ENCODE data around the gene EIF1.

DNA sequence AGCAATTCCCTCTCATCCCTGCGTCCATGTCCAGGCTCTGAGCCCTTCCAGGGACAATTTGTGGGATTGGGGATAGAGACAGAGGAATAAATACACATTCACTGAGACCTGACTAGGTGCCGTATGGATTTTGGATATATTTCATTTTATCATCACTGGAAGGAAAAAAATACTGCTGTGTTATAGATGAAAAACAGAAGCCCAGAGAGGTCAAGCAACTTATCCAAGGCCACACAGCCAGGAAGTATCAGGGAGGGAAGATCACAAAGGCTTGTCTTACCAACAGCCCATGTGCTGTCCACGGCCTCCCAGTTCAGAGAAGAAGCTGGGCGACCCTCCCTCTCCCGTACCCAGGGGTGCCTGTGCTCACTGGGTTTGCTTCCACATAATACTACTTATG lies 51.8 kb downstream of the EIF1 start:
- TF ChIP-seq TCF7 (CRISPR knock-in tag; IDR thresholded peaks at IDR 0.05; ENCODE audit: low read depth) (no peak), NR3C1 (CRISPR knock-in tag; conservative IDR thresholded peaks at IDR 0.05; ENCODE audit: low read depth) (no peak), ZNF121 (CRISPR knock-in tag; IDR thresholded peaks at IDR 0.05) (no peak), NFYB (CRISPR knock-in tag; conservative IDR thresholded peaks at IDR 0.05; ENCODE audit: low read depth) (no peak), ESRRA (CRISPR knock-in tag; IDR thresholded peaks at IDR 0.05; ENCODE audit: borderline replicate concordance) (no peak), ZNF138 (CRISPR knock-in tag; conservative IDR thresholded peaks at IDR 0.05) (no peak), ETV6 (CRISPR knock-in tag; IDR thresholded peaks at IDR 0.05) (no peak), ELF4 (CRISPR knock-in tag; IDR thresholded peaks at IDR 0.05; ENCODE audit: low read depth) (no peak)
- TF ChIP-seq, protein P1, sequence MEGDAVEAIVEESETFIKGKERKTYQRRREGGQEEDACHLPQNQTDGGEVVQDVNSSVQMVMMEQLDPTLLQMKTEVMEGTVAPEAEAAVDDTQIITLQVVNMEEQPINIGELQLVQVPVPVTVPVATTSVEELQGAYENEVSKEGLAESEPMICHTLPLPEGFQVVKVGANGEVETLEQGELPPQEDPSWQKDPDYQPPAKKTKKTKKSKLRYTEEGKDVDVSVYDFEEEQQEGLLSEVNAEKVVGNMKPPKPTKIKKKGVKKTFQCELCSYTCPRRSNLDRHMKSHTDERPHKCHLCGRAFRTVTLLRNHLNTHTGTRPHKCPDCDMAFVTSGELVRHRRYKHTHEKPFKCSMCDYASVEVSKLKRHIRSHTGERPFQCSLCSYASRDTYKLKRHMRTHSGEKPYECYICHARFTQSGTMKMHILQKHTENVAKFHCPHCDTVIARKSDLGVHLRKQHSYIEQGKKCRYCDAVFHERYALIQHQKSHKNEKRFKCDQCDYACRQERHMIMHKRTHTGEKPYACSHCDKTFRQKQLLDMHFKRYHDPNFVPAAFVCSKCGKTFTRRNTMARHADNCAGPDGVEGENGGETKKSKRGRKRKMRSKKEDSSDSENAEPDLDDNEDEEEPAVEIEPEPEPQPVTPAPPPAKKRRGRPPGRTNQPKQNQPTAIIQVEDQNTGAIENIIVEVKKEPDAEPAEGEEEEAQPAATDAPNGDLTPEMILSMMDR (IDR thresholded peaks at IDR 0.05): no peak
- TF ChIP-seq, protein P2, sequence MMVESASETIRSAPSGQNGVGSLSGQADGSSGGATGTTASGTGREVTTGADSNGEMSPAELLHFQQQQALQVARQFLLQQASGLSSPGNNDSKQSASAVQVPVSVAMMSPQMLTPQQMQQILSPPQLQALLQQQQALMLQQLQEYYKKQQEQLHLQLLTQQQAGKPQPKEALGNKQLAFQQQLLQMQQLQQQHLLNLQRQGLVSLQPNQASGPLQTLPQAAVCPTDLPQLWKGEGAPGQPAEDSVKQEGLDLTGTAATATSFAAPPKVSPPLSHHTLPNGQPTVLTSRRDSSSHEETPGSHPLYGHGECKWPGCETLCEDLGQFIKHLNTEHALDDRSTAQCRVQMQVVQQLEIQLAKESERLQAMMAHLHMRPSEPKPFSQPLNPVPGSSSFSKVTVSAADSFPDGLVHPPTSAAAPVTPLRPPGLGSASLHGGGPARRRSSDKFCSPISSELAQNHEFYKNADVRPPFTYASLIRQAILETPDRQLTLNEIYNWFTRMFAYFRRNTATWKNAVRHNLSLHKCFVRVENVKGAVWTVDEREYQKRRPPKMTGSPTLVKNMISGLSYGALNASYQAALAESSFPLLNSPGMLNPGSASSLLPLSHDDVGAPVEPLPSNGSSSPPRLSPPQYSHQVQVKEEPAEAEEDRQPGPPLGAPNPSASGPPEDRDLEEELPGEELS (CRISPR knock-in tag; IDR thresholded peaks at IDR 0.05): no peak
- TF ChIP-seq, protein P3, sequence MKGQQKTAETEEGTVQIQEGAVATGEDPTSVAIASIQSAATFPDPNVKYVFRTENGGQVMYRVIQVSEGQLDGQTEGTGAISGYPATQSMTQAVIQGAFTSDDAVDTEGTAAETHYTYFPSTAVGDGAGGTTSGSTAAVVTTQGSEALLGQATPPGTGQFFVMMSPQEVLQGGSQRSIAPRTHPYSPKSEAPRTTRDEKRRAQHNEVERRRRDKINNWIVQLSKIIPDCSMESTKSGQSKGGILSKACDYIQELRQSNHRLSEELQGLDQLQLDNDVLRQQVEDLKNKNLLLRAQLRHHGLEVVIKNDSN (CRISPR knock-in tag; IDR thresholded peaks at IDR 0.05): no peak
- TF ChIP-seq, protein P4, sequence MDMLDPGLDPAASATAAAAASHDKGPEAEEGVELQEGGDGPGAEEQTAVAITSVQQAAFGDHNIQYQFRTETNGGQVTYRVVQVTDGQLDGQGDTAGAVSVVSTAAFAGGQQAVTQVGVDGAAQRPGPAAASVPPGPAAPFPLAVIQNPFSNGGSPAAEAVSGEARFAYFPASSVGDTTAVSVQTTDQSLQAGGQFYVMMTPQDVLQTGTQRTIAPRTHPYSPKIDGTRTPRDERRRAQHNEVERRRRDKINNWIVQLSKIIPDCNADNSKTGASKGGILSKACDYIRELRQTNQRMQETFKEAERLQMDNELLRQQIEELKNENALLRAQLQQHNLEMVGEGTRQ (CRISPR knock-in tag; IDR thresholded peaks at IDR 0.05): no peak
- TF ChIP-seq, protein P5, sequence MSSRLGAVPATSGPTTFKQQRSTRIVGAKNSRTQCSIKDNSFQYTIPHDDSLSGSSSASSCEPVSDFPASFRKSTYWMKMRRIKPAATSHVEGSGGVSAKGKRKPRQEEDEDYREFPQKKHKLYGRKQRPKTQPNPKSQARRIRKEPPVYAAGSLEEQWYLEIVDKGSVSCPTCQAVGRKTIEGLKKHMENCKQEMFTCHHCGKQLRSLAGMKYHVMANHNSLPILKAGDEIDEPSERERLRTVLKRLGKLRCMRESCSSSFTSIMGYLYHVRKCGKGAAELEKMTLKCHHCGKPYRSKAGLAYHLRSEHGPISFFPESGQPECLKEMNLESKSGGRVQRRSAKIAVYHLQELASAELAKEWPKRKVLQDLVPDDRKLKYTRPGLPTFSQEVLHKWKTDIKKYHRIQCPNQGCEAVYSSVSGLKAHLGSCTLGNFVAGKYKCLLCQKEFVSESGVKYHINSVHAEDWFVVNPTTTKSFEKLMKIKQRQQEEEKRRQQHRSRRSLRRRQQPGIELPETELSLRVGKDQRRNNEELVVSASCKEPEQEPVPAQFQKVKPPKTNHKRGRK (CRISPR knock-in tag; IDR thresholded peaks at IDR 0.05; ENCODE audit: borderline replicate concordance): no peak
- TF ChIP-seq, protein P6, sequence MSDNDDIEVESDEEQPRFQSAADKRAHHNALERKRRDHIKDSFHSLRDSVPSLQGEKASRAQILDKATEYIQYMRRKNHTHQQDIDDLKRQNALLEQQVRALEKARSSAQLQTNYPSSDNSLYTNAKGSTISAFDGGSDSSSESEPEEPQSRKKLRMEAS (CRISPR knock-in tag; IDR thresholded peaks at IDR 0.05): no peak

Measured in WTC11 (cell line).